Urothelium cell line (cell line): ENCODE measurements around the gene HNRNPL.
"Not testable (repeated sequence)": the region's sequence is repeated elsewhere in the genome, so short reads cannot be mapped to it uniquely, and the experiment has no call there.

Experiments used
- DNase-seq: peaks from one replicate; pipeline ENCODE4 v3.0.0; 2011; ENCODE audit warnings: low spot score, mixed read lengths
- FAIRE-seq: peaks from 2 replicates; lab custom pipeline; 2011; peaks lifted over from hg19 to GRCh38; lab: Jason Lieb, UNC

Gene HNRNPL

DNA sequence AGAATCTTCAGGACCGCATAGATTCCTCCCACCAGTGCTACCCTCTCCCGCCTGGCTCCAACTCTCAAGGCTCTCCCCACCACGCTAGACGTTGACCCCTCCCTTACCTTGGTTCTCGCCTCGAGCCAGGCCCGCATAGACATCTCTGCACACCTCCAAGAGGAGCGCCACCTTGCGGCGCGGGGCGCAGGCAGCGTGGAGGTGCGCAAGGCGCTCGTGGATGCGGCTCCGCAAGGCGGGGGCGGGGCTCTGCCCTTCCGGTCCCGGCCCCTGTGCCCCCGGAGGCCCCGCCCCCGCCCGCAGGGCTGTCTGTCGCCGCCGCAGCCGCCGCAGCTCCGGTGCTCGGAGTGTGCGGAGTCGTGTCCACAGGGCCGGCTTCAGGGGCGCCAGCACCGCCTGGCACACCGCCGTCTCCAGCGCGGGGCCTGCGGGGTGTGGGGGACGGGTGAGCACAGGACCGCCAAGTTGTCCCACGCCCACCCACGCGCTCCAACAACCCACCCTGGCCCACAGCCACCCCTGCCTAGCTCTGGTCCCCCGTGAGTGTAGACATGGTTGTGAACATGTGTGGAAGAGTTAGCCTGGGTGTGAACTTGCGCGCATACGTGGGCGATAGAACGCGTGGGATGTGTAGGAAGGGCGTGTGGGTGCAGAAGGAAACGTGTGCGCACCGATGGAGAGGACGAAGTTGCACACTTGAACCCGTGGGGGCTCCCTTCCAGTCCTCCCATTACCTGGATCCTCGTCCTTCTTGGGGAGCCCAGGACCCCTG, 20.2 kb upstream of the HNRNPL start:
- DNase-seq, result peak; percentile 70
- peak; percentile 77 for FAIRE-seq

DNA sequence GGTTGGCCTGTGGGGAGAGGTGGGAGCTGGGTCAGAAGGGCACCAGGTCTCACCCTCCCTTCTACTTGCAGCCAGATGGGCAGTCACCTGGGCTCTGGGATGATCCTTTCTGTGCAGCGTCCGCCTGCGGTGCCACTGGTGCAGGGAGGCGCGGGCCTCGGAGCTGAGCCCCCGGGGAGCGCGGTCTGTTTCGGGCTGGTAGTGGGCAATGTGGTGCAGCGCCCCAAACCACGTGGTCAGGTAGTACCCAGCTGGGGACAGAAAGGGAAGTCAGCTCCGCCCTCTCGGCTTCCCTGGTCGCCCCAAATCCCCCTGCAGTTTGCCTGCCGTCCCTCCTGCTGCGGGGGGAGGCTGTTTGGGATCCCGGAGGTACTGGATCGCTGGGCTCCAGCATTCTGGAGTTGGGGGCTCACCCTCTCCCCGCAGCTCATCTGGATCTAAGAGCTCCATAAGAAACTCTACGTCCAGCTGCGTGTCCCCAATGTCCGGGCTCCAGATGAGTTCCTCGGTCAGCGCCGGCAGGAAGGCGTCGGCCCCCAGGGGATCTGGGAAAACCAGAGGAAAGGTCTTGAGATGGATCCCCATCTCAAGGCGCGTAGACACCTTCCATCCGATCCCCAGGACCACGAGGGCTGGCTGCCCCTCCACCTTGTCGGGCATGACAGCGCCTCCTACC, 19.5 kb upstream of the HNRNPL start:
- FAIRE-seq (no peak), DNase-seq (no peak)

DNA sequence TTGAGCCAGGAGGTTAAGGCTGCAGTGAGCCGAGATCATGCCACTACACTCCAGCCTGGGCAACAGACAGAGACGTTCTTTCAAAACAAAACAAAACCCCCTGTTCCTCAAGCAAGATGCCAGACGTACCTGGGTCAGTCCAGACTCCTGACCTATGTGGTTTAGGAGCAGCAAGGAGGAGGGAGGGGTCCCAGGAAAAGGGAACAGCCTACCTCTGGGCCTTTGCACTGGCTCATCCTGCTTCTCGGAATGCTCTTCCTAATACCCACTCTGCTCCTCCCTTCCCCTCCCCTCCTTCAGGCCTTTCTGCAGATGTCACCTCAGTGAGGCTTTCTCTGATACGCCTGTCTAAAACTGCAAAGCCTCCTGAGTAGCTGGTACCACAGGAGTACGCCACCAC, 18.8 kb upstream of the HNRNPL start:
- FAIRE-seq, result no peak
- DNase-seq, result no peak

DNA sequence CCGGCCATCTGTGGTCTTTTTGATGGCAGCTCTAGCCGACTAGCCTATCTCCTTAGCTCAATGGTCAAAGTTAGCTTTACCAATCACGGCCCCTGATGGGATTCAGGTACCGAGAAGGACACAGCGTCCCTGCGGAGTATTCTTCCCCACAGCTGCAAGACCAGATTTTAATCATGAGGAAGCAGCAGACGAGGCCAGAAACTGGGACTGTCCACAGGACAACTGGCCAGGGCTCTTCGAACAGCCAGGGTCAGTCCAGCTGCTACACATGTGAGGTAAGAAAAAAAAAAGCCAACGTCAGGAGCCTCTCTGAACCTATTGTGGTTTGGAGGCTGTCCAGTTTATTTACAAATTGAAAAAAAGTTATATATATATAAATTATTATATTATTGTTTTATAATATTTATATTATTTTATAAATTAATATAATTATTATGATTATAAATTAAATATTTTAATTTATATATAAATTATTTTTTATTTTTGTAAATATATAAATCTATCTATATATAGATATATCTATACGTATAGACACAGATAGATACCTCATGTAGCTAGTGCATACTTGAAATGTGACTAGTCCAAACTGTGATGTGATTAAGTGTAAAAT, 17.5 kb upstream of the HNRNPL start:
- no peak for DNase-seq
- no peak for FAIRE-seq

DNA sequence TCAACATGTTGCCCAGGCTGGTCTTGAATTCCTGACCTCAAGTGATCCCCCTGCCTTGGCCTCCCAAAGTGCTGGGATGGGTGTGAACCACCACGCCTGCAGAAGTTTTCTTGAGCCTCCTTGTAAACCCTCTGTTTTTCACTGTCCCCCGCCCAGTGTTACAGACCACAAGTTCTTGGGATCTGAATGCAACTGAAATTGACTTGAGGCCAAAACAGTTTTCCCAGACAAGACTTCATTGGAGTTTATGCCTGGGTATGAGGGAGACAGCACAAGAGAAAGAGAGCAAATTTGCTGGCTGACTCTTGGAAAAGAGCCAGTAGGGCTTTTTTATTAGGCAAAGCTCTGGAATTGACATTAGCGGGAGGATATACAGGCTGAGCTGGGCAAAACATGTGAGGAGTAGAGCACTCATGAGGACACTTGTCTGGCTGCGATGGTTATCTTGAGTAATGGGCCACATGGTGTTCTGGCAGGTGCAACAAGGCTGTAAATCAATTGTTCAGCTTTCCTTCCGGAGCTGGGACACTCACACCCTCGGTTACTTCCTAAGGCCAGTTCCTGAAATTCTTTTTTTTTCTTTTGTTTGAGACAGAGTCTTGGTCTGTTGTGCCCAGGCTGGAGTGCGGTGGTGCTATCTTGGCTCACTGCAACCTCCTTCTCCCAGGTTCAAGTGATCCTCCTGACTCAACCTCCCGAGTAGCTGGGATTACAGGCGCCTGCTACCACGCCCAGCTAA, 12.7 kb upstream of the HNRNPL start:
- no peak for DNase-seq
- no peak for FAIRE-seq

DNA sequence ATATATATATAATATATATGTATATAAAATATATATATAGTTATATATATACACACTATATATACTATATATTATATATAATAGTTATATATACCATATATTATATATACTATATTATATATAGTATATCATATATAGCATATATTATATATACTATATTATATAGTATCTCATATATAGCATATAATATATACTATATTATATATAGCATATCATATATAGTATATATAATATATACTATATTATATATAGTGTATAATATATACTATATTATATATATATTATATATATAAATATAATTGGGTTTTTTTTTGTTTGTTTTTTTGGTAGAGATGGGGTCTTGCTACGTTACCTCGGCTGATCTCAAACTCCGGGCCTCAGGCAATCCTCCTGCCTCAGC, 11.6 kb upstream of the HNRNPL start:
- DNase-seq (no peak), FAIRE-seq (no peak)

DNA sequence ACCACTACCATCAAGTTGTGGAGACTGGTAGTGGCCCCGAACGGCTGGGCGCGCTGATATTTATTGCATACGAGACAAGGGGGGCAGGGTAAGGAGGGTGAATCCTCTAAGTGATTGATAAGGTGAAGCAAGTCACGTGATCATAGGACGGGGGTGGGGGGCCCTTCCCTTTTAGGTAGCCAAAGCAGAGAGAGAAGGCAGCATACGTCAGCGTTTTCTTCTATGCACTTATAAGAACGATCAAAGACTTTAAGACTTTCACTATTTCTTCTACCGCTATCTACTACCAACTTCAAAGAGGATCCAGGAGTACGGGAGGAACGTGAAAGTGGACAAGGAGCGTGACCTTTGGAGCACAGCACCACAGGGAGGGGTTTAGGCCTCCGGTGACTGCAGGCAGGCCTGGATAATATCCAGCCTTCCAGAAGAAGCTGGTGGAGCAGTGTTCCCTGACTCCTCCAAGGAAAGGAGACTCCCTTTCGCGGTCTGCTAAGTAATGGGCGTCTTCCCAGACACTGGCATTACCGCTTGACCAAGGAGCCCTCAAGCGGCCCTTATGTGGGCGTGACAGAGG, 9.9 kb upstream of the HNRNPL start:
- FAIRE-seq, DNase-seq: not testable (repeated sequence)

DNA sequence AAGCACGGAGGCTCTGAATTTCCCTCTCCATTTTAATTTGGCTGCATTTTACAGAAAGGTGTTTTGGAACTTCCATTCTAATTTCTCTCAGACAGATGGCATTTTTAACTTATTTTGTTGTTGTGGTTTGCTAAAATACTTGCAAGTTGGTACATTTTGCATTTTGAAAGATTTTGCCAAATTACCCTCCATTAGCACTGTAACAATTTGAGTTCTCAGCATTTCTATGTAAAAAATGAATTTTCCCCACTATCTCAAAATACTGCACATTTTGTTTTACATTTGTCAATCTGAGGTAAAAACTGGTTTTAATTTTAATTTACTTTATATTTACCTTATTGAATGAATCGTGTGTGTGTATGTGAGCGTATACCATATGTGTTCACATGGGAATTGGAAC, 7.0 kb upstream of the HNRNPL start:
- DNase-seq (no peak), FAIRE-seq (no peak)

DNA sequence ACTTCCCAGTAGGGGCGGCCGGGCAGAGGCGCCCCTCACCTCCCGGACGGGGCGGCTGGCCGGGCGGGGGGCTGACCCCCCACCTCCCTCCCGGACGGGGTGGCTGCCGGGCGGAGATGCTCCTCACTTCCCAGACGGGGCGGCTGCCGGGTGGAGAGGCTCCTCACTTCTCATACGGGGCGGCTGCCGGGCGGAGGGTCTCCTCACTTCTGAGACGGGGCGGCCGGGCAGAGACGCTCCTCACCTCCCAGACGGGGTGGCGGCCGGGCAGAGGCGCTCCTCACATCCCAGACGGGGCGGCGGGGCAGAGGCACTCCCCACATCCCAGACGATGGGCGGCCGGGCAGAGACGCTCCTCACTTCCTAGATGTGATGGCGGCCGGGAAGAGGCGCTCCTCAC, 6.0 kb upstream of the HNRNPL start:
- FAIRE-seq, result not testable (repeated sequence)

DNA sequence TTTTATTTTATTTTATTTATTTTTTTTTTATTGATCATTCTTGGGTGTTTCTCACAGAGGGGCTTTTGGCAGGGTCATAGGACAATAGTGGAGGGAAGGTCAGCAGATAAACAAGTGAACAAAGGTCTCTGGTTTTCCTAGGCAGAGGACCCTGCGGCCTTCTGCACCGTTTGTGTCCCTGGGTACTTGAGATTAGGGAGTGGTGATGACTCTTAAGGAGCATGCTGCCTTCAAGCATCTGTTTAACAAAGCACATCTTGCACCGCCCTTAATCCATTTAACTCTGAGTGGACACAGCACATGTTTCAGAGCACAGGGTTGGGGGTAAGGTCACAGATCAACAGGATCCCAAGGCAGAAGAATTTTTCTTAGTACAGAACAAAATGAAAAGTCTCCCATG, 5.2 kb upstream of the HNRNPL start:
- not testable (repeated sequence) for FAIRE-seq, DNase-seq

More for the DNA sequence above, 6.0 kb upstream of the HNRNPL start:
- not testable (repeated sequence) for DNase-seq

DNA sequence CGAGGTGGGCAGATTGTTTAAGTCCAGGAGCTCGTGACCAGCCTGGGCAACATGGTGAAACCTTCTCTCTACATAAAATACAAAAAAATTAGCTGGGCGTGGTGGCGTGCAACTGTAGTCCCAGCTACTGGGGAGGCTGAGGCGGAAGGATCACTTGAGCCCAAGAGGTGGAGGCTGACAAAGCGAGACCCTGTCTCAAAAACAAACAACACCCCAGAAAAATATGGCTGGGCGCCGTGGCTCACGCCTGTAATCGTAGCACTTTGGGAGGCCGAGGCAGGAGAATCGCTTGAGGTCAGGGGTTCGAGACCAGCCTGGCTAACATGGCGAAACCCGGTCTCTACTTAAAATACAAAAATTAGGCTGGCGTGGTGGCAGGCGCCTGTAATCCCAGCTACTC, 3.4 kb upstream of the HNRNPL start:
- DNase-seq (no peak), FAIRE-seq (no peak)

DNA sequence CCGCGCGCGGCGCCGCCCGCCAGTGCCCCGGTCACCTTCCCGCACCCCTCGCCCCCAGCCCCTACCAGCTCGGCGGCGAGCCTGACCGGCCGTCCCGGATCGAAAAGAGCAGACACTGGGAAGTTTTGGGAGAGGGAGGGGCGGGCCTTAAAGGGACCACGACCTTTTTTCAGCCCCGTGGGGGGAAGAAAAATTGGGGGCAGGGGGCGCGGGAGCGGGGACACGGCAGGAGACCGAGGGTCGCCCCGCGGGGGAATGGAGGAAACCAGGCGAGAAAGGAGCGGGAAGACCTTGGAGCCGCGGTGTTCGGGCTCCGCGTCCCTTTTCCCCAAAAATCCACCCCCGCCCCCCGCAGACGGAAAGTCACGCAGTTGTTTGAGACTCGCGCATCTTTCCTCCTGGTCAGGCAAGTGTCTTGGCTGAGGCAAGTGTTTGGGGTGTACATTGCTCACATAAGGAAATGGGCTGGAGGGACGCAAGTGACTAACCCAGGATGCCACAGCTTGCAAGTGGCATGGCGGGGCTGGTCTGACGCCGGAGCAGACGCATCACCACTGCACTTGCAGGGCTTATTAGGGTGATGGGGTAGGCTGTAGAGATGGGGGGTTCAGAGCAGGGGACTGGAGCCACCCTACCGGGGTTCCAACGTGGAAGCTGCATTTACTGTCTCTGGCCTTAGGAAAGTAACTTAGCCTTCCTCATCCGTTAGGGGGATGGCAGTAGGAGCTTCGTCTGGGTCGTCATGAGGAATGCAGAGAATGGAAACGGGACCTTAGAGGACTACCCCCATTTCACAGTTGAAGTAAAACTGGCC, 2.7 kb upstream of the HNRNPL start:
- DNase-seq (peak; percentile 35), FAIRE-seq (no peak)

DNA sequence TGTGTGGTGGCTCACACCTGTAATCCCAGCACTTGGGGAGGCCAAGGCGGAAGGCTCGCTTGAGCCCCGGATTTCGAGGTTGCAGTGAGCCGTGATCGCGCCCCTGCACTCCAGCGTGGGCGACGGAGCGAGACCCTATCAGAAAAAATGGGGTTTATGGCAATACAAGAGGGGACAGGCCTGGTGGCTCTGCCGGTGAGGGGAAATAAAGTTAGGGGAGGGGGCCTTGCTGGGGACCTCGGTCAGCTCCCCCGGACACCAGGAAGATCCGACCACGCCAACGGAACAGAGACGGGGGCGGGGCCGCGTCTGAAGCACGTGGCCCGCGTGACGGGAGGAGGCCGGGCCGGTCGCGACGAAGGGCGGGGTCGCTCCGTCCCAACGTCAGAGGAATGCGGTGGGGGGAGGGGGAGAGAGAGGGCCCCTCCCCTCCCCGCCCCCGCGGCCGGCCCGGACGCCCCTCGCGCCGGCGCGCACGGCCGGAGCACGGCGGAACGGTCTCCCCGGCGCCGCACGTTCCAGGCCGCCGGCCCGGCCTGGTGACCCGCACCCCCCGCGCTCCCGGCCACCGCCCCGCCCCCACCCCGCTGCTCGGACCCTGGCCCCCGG, 1.9 kb upstream of the HNRNPL start:
- FAIRE-seq, result peak; percentile 46
- peak; percentile 92 for DNase-seq

DNA sequence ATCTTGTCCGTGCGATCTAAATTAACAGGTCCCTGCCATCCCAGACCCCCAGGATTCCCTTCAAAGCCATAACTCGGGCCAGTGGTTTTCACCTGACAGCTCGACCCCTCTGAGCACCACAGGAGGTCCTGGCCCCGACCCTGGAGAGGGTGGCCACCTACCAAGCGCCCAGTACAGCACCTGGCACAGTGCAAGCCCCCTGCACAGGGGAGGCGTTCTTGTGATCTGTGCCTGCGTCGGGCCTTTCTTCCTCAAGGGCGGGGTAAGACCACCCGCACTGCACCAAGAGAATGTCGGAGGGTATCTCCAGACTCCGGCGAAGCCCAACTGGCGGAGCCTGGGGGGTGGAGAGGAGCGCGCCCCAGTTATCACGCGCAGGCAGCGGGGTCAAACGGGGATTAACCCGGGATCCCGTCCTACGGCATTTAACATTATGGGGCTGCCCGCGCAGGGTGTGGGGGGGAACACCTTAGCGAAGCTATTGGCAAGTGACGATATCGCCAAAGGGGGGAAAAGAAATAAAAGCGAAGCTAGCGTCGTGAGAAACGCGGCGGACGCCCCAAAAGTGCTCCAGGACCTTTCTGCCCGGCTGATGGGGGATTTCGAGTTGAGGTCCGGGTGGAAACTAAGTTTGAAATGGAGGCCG, 1.3 kb upstream of the HNRNPL start:
- DNase-seq, result no peak
- no peak for FAIRE-seq

DNA sequence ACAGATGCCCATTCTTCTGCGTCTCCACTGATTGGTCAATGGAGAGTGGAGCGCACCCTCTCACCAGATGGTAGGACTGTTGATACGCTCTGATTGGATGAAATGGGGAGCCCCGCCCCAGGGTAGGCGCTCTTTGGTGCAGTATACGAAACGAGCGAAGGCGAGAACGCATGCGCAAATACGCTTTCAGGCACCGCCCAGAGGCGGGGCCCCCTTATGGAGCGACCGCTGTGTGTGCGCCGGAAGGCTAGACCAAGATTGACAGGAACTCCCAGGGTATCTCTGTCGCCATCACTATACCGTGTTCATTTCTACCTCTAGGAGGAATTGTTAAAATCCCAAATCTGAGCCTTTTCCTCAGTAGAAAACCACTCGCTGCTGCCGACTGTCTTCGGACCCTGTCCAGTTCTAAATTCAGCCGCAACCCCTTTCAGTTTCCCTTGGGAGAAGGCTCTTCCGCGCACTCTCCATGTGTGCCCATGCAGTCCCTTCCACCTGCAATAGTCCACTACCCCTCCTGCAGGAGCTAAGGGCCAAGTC, 720 bp upstream of the HNRNPL start:
- DNase-seq (peak; percentile 97), FAIRE-seq (no peak)

DNA sequence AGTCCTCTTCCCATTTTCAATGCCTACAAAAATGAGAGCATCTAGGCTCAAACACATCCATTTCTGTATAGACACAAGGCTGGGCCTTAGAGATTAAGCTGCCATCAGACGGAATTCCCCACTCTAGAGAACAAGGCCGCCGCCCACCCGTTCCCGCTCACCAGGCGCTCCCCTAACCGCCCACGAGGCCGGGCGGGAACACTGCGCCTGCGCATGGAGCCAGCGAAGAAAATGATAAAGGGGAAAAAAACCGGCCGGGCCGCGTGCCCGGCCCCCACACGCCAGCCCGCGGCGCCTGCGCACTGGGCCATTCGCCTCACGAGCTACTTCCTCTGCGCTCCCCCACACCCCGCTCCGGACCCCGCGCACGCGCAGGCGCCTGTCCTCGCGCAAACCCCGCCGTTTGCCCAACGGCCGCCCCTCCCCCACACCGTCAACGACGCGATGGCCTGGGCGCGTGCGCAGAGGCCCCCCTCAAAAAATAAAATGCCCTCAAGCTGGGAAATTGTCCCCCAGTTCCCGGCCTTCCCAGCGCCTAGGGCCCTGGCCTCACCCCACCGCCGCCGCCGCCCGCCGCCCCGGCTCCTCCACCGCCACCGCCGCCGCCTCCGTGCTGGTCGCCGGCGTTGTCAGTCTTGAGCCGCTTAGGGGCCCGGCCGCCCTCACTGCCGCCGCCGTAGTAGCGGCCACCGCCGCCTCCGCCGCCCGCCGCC, 483 bp downstream of the HNRNPL start:
- DNase-seq (peak; percentile 97), FAIRE-seq (no peak)

DNA sequence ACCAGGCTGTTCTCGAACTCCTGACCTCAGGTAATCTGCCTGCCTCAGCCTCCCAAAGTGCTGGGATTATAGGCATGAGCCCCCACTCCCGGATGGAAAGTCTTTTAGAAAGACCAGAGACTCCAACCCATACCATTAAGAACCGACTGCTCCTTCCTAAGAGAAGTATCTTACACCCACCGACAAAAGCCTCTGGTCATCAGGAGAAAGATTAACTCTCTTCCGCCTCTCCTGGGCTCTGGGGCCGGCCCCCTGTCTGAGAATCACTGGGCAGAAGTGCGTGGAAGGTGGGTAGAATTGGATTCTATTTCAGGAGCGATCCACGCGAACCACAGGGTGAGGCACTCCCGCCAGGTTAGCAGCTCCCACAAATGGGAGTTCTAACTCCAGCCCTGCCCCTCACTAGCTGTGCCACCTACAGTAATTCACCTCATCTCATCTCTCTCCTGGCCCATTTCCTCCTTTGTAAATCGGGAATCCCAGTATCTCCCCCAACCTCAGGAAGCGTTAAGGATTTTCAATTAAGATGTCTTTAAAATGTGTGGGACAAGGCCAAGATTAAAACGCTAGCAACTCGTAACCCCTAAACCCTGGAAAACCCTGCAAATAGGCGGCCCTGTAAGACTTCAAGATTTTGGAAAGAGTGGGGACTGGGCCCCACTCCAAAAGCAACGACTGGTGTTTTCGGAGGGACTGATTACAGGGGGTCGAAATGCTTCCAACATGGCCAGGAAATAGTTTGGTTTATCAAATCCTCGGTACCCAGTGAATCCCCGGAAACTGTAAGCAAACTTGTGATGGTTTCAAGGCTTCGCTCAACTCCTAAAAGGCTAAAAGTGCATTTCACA, 1.3 kb downstream of the HNRNPL start:
- DNase-seq (no peak), FAIRE-seq (no peak)
